ENCODE data around the gene HIRA. TPM values are rescaled to one million over a fixed set of nuclear protein-coding genes. Genes with fewer than 3 reads are reported as not detected.
A peak's percentile ranks its signal among the peaks of the same experiment; 100 is the strongest.

HIRA gene
- total and polyA plus RNA-seq, 2 experiments from 2014 or later, result 17.1 to 36.9 TPM

DNA sequence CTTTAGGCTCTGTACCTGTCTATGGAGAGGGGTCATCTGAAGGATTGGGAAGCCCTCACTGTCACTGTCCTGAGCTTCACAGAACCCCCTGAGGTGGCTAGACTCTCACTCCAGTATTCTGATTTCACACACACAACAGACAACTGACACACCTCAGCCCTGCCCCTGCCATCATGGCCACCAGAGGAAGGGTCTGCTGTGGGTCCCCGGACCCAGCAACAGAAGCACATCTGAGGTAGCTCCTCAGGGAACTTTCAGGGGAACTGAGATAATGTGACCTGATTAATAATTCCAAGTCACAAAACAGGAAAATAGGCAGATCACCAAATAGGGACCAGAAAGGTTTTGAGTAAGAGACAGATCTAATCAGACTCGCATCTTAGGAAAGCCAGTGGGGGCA lies 23.5 kb upstream of the HIRA start:
- Histone ChIP-seq H3K4me3 (no peak overlapping the region), H3K9me3 (ENCODE audit: low read depth) (no peaks in the 10 kb centered on the region), H3K4me1 (ENCODE audit: low read depth) (no peaks in the 10 kb centered on the region), H3K36me3 (peaks cover 35% of the 10 kb centered on the region), H3K27me3 (no peaks in the 10 kb centered on the region), H3K27ac (no peak overlapping the region)
- DNase-seq (ENCODE audit: low read depth in 1 of 2, low spot score in 1 of 2), result no peak
- TF ChIP-seq, protein P1, sequence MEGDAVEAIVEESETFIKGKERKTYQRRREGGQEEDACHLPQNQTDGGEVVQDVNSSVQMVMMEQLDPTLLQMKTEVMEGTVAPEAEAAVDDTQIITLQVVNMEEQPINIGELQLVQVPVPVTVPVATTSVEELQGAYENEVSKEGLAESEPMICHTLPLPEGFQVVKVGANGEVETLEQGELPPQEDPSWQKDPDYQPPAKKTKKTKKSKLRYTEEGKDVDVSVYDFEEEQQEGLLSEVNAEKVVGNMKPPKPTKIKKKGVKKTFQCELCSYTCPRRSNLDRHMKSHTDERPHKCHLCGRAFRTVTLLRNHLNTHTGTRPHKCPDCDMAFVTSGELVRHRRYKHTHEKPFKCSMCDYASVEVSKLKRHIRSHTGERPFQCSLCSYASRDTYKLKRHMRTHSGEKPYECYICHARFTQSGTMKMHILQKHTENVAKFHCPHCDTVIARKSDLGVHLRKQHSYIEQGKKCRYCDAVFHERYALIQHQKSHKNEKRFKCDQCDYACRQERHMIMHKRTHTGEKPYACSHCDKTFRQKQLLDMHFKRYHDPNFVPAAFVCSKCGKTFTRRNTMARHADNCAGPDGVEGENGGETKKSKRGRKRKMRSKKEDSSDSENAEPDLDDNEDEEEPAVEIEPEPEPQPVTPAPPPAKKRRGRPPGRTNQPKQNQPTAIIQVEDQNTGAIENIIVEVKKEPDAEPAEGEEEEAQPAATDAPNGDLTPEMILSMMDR (IDR thresholded peaks at IDR 0.05; ENCODE audit: low read depth, low read length), result no peak

DNA sequence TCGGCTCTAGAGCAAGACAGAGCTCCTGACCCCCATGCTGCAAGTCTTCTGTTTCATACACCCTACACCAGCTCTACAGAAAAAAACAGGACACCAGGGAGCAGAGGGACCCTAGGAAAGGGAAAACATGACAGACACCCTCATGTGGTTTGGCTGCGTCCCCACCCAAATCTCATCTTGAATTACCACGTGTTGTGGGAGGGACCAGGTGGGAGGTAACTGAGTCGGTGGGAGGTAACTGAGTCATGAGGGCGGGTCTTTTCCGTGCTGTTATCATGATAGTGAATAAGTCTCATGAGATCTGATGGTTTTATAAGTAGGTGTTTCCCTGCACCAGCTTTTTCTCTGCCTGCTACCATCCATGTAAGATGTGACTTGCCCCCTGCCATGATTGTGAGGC lies 22.6 kb upstream of the HIRA start:
- no peak overlapping the region for H3K4me3 ChIP-seq
- H3K9me3 ChIP-seq (ENCODE audit: low read depth), result no peaks in the 10 kb centered on the region
- H3K27me3 ChIP-seq, result no peaks in the 10 kb centered on the region
- TF ChIP-seq, protein P1 (IDR thresholded peaks at IDR 0.05; ENCODE audit: low read depth, low read length), result no peak
- no peaks in the 10 kb centered on the region for H3K4me1 ChIP-seq (ENCODE audit: low read depth)
- DNase-seq (ENCODE audit: low read depth in 1 of 2, low spot score in 1 of 2), result no peak
- peaks cover 39% of the 10 kb centered on the region for H3K36me3 ChIP-seq
- no peak overlapping the region for H3K27ac ChIP-seq

DNA sequence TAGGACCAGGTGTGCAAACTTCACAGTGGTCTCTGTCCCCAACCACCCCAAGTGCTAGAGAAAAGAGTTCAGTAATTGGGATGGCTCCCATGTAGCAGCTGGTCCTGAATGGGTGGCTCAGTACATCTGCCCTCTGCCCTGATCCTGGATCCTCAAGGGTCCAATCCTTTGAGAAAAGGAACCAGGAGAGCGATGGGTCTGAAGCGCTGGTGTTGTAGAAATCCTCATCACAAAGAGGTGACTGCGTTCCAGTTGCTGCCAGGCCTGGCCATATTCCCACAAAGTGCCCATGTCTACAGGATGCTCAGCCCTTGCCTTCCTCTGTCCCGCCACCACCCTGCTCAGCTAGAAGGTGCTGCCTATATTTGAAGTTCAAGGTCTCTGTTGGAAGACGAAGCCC lies 22.2 kb upstream of the HIRA start:
- H3K36me3 ChIP-seq, result peaks cover 39% of the 10 kb centered on the region
- no peaks in the 10 kb centered on the region for H3K9me3 ChIP-seq (ENCODE audit: low read depth)
- TF ChIP-seq, protein P1 (IDR thresholded peaks at IDR 0.05; ENCODE audit: low read depth, low read length), result no peak
- no peaks in the 10 kb centered on the region for H3K4me1 ChIP-seq (ENCODE audit: low read depth)
- DNase-seq (ENCODE audit: low read depth in 1 of 2, low spot score in 1 of 2), result no peak
- H3K27me3 ChIP-seq, result no peaks in the 10 kb centered on the region
- no peak overlapping the region for H3K27ac ChIP-seq
- H3K4me3 ChIP-seq, result no peak overlapping the region

DNA sequence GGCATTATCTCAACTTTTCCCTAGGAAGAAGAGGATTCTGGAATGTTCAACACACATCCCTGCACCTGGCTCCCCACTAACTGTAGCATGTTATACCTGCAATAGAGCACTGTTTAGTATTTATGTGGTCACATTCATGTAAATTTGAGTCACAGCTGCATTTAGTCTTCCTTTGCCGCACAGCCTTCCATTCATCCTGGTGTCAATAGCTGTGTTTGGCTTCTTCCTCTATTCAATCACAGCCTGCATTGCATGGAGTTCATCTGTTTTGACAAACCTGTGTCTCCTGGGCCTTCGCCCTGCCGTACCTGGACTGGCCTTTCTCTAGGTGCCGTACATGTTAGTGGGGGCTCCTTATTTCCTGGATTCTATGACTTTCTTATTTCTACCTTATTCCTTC lies 20.0 kb upstream of the HIRA start:
- H3K4me3 ChIP-seq, result no peak overlapping the region
- H3K36me3 ChIP-seq, result peaks cover 31% of the 10 kb centered on the region
- no peaks in the 10 kb centered on the region for H3K27me3 ChIP-seq
- H3K4me1 ChIP-seq (ENCODE audit: low read depth), result peaks cover 6% of the 10 kb centered on the region
- H3K9me3 ChIP-seq (ENCODE audit: low read depth), result no peaks in the 10 kb centered on the region
- TF ChIP-seq, protein P1 (IDR thresholded peaks at IDR 0.05; ENCODE audit: low read depth, low read length), result no peak
- no peak for DNase-seq (ENCODE audit: low read depth in 1 of 2, low spot score in 1 of 2)
- H3K27ac ChIP-seq, result no peak overlapping the region

DNA sequence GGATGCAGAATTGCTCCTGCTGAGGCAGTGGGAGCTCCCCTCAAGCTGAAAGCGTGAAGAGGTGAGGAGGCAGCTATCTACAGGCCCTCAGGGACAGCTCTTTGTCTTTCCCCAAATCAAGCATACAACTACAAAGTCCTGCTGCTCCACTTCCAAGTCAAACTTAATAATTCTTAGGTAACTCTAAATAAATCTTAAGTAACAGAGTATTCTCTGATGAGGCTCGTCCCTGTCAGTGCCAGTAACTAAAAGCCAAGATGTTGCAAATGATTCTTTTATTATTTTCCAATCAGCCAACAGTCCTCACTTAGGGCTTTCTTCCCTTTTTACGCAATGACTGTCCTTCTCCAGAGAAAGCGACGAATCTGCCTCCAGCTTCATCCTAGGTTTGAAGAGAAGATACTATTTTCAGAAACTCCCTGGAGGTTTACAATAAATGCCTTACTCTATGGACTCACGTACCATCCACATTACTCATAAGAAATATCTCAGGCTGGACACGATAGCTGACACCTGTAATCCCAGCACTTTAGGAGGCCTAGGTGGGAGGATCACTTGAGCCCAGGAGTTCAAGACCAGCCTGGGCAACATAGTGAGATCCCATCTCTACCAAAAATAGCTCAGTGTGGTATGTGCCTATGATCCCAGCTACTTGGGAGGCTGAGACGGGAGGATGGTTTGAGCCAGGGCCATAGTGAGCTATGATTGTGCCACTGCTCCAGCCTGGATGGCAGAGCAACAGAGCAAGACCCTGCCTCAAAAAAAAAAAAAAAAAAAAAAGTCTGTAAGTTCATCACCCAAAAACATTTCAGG lies 19.0 kb upstream of the HIRA start:
- no peaks in the 10 kb centered on the region for H3K27me3 ChIP-seq
- TF ChIP-seq, protein P1 (IDR thresholded peaks at IDR 0.05; ENCODE audit: low read depth, low read length), result no peak
- H3K9me3 ChIP-seq (ENCODE audit: low read depth), result no peaks in the 10 kb centered on the region
- no peak for DNase-seq (ENCODE audit: low read depth in 1 of 2, low spot score in 1 of 2)
- peaks cover 24% of the 10 kb centered on the region for H3K36me3 ChIP-seq
- H3K27ac ChIP-seq, result peak overlapping the region; percentile 10
- H3K4me3 ChIP-seq, result no peak overlapping the region
- H3K4me1 ChIP-seq (ENCODE audit: low read depth), result peaks cover 10% of the 10 kb centered on the region

Data from cardiac muscle cell (in vitro differentiated cells and primary cell).